ENCODE results near the gene MAMDC4.

MAMDC4 gene

GRCh38 chr9:136852664-136853595 is 784 bp downstream of the MAMDC4 start:
- DNase-seq (ENCODE audit: low read depth) = no peak
- no peak for TF ChIP-seq CTCF (conservative IDR thresholded peaks at IDR 0.05; ENCODE audit: low read length)
- no peak overlapping the region for H3K4me3 ChIP-seq (ENCODE audit: low read length)

GRCh38 chr9:136853596-136854112 is 1.5 kb downstream of the MAMDC4 start:
- TF ChIP-seq CTCF (conservative IDR thresholded peaks at IDR 0.05; ENCODE audit: low read length) = no peak
- H3K4me3 ChIP-seq (ENCODE audit: low read length) = no peak overlapping the region
- DNase-seq (ENCODE audit: low read depth) = no peak

GRCh38 chr9:136854113-136854841 is 2.1 kb downstream of the MAMDC4 start:
- no peak for TF ChIP-seq CTCF (conservative IDR thresholded peaks at IDR 0.05; ENCODE audit: low read length)
- no peak for DNase-seq (ENCODE audit: low read depth)

GRCh38 chr9:136854842-136855460 is 2.8 kb downstream of the MAMDC4 start:
- H3K4me3 ChIP-seq (ENCODE audit: low read length) = no peak overlapping the region
- no peak for TF ChIP-seq CTCF (conservative IDR thresholded peaks at IDR 0.05; ENCODE audit: low read length)
- no peak for DNase-seq (ENCODE audit: low read depth)

More at GRCh38 chr9:136854113-136854841, 2.1 kb downstream of the MAMDC4 start:
- H3K4me3 ChIP-seq (ENCODE audit: low read length) = no peak overlapping the region

GRCh38 chr9:136855461-136856078 is 3.4 kb downstream of the MAMDC4 start:
- no peak overlapping the region for H3K4me3 ChIP-seq (ENCODE audit: low read length)
- no peak for DNase-seq (ENCODE audit: low read depth)
- no peak for TF ChIP-seq CTCF (conservative IDR thresholded peaks at IDR 0.05; ENCODE audit: low read length)

- no peak for DNase-seq (ENCODE audit: low read depth)
- no peak for TF ChIP-seq CTCF (conservative IDR thresholded peaks at IDR 0.05; ENCODE audit: low read length)
- no peak overlapping the region for H3K4me3 ChIP-seq (ENCODE audit: low read length)
Measured at GRCh38 chr9:136856079-136856476, 3.9 kb downstream of the MAMDC4 start.

Data from AG10803 (cell line).